Stimulated activated naive CD4-positive, alpha-beta T cell treated with Interleukin-2 at 50 U/mL for 16 hours (primary cell): Measurements from ENCODE around the gene IAPP.
"Not testable (repeated sequence)": the region's sequence is repeated elsewhere in the genome, so short reads cannot be mapped to it uniquely, and the experiment has no call there.

Source experiments
- DNase-seq: peaks from one replicate; lab custom pipeline; 2025; lab: John Stamatoyannopoulos, UW

The IAPP gene

GRCh38 chr12:21381320-21381719, 8.6 kb downstream of the IAPP start:
- not testable (repeated sequence) for DNase-seq

- DNase-seq, result no peak
Observed at GRCh38 chr12:21384261-21384660, 11.6 kb downstream of the IAPP start.

DNA sequence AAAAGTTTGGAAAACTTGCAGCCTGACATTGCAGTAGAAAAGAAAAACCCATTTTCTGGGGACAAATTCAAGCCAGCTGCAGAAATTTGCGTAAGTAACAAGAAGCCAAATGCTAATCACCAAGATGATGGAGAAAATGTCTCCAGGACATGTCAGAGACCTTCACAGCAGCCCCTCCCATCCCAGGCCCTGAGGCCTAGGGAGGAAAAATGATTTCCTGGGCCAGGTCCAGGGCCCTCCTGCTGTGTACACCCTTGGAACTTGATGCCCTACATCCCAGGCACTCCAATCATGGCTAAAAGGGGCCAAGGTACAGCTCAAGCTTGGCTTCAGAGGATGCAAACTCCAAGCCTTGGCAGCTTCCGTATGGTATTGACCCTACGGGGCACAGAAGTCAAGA, 14.5 kb downstream of the IAPP start:
- DNase-seq, result no peak

GRCh38 chr12:21392384-21392783, 19.7 kb downstream of the IAPP start:
- no peak for DNase-seq

DNA sequence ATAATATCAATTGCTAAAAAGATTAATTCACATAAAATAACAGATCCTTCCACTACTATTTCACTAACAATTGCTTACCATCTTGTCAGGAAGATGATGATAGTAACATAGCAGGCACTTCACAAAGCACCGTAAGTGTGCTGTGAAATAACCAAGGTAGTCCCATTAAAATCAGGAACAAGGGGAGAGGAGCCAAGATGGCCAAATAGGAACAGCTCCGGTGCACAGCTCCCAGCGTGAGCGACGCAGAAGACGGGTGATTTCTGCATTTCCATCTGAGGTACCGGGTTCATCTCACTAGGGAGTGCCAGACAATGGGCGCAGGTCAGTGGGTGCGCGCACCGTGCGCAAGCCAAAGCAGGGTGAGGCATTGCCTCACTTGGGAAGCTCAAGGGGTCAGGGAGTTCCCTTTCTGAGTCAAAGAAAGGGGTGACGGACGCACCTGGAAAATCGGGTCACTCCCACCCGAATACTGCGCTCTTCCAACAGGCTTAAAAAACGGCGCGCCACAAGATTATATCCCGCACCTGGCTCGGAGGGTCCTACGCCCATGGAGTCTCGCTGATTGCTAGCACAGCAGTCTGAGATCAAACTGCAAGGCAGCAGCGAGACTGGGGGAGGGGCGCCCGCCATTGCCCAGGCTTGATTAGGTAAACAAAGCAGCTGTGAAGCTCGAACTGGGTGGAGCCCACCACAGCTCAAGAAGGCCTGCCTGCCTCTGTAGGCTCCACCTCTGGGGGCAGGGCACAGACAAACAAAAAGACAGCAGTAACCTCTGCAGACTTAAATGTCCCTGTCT, 22.3 kb downstream of the IAPP start:
- DNase-seq, result not testable (repeated sequence)

GRCh38 chr12:21413369-21414277, 40.9 kb downstream of the IAPP start:
- DNase-seq, result no peak

GRCh38 chr12:21416511-21417121, 43.9 kb downstream of the IAPP start:
- no peak for DNase-seq

GRCh38 chr12:21418398-21418797, 45.7 kb downstream of the IAPP start:
- not testable (repeated sequence) for DNase-seq

GRCh38 chr12:21419009-21419699, 46.5 kb downstream of the IAPP start:
- DNase-seq, result not testable (repeated sequence)

DNA sequence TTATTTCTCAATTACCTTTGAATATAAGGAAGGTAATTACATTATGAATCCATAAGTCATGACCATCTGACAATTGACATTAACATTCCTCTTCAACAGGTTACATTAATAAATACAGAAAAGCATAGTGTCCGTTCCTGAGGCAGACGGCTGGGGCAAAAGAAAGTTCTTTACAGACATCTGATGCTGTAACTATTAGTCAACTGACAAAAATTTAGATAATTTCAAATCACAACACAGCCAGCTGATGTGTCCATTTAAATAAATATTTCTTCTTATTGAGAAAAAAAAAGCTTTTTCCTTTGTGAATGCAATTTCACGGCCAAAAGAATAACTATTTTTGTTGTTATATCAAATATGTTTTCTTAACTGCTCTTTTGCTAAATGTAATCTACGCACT, 55.5 kb downstream of the IAPP start:
- DNase-seq, result no peak
